Endothelial cell of umbilical vein (primary cell): ENCODE results near the gene TRIP10. TPM values are rescaled to one million over a fixed set of nuclear protein-coding genes. Genes with fewer than 3 reads are reported as not detected.

Experiments used
- BruUV-seq: library from RNA; stranded (reverse); fragments of 400-500 nt; replicated peaks from 2 replicates; lab custom pipeline; 2021; lab: Mats Ljungman, UMichigan
- CTCF ChIA-PET: fragments of 300-600, 350-600 bp; sonication (Branson Sonifier 250); formaldehyde crosslinking; loops from one replicate; lab custom pipeline; 2021; ENCODE audit warnings: antibody characterized with exemption, inconsistent platforms; lab: Charles Lee
- POLR2A ChIA-PET: fragments of 300-600, 350-600 bp; sonication (Branson Sonifier 250); formaldehyde crosslinking; loops from one replicate; lab custom pipeline; 2021; ENCODE audit warnings: antibody characterized with exemption, inconsistent platforms; lab: Charles Lee
- DNase-seq: peaks from one replicate; pipeline ENCODE4 v3.0.0-alpha.2; 2011; ENCODE audit warnings: low read depth, low spot score
- FAIRE-seq: peaks from 2 replicates; lab custom pipeline; 2011; peaks lifted over from hg19 to GRCh38; lab: Jason Lieb, UNC
- H2AFZ ChIP-seq: 2 replicates; pipeline ENCODE4 v1.6.0; 2012; ENCODE audit warnings: low read depth, low read length, control low read depth, inconsistent platforms
- H3K27ac ChIP-seq: 2 replicates; pipeline ENCODE4 v1.5.1; 2011; ENCODE audit warnings: low read depth, mild to moderate bottlenecking, control low read depth, low read length, moderate library complexity; ENCODE audit not compliant: insufficient read depth
- H3K27me3 ChIP-seq, 2 experiments: 2 replicates each; pipeline versions ENCODE4 v1.6.0 to v1.6.1; 2011; ENCODE audit warnings: low read length in 2 of 2, mixed read lengths in 1 of 2; ENCODE audit not compliant: control insufficient read depth in 2 of 2, insufficient read depth in 2 of 2
- H3K36me3 ChIP-seq, 2 experiments: 2 replicates in 1 of 2; 3 replicates in 1 of 2; pipeline ENCODE4 v1.5.1; 2011; ENCODE audit warnings: low read length in 2 of 2, mild to moderate bottlenecking in 1 of 2, moderate library complexity in 1 of 2; ENCODE audit not compliant: control insufficient read depth in 2 of 2, insufficient read depth in 2 of 2; ENCODE audit errors: extremely low read depth in 1 of 2
- H3K4me1 ChIP-seq: 3 replicates; pipeline ENCODE4 v1.5.1; 2011; ENCODE audit warnings: mild to moderate bottlenecking, low read length; ENCODE audit not compliant: control insufficient read depth, insufficient read depth; ENCODE audit errors: extremely low read depth
- H3K4me2 ChIP-seq: 2 replicates; pipeline ENCODE4 v1.6.1; 2011; ENCODE audit warnings: low read length, control low read depth, mixed read lengths; ENCODE audit not compliant: insufficient read depth
- H3K4me3 ChIP-seq, 3 experiments: fragments of 200-600 bp in 1 of 3; sonication (generic), shearing (Covaris generic) in 1 of 3; replicated peaks in 1 of 3; 2 replicates each; pipeline ENCODE4 v1.5.1; 2011 to 2016; ENCODE audit warnings: control low read depth in 3 of 3, low read length in 3 of 3, mild to moderate bottlenecking in 2 of 3, inconsistent platforms in 1 of 3, low read depth in 1 of 3, moderate library complexity in 1 of 3; ENCODE audit not compliant: insufficient read depth in 1 of 3
- H3K79me2 ChIP-seq: 2 replicates; pipeline ENCODE4 v1.6.0; 2012; ENCODE audit warnings: low read length, inconsistent platforms; ENCODE audit not compliant: control insufficient read depth, insufficient read depth
- H3K9ac ChIP-seq: replicated peaks from 2 replicates; pipeline ENCODE3; 2011; ENCODE audit warnings: low read length, control low read depth; ENCODE audit not compliant: insufficient read depth; ENCODE audit errors: extremely low read depth
- H3K9me1 ChIP-seq: replicated peaks from 3 replicates; pipeline ENCODE4 v1.6.0; 2011; ENCODE audit warnings: mild to moderate bottlenecking, low read length; ENCODE audit not compliant: control insufficient read depth, insufficient read depth; ENCODE audit errors: extremely low read depth
- H3K9me3 ChIP-seq: replicated peaks from 2 replicates; pipeline ENCODE4 v1.5.1; 2012; ENCODE audit warnings: low read length, inconsistent platforms; ENCODE audit not compliant: control insufficient read depth, insufficient read depth
- H4K20me1 ChIP-seq: replicated peaks from 2 replicates; pipeline ENCODE3; 2011; ENCODE audit warnings: mild to moderate bottlenecking, low read length; ENCODE audit not compliant: control insufficient read depth, insufficient read depth; ENCODE audit errors: extremely low read depth
- EZH2 ChIP-seq: IDR thresholded peaks from 2 replicates; pipeline ENCODE4 v1.6.1; 2012; ENCODE audit warnings: borderline replicate concordance, low read depth, mild to moderate bottlenecking, moderate library complexity, low read length, inconsistent platforms; ENCODE audit not compliant: severe bottlenecking
- GATA2 ChIP-seq: IDR thresholded peaks from 2 replicates; pipeline ENCODE4 v1.7.0; 2011; ENCODE audit warnings: low read depth, mild to moderate bottlenecking, moderate library complexity, mixed read lengths, low read length; ENCODE audit not compliant: insufficient read length, insufficient read depth
- JUN ChIP-seq: IDR thresholded peaks from 2 replicates; pipeline ENCODE4 v1.6.1; 2011; ENCODE audit warnings: borderline replicate concordance, low read depth; ENCODE audit not compliant: insufficient read length, insufficient read depth
- POLR2A ChIP-seq: IDR thresholded peaks from 2 replicates; pipeline ENCODE4 v1.6.1; 2012; ENCODE audit warnings: low read depth, mild to moderate bottlenecking, control low read depth, low read length
- POLR2AphosphoS5 ChIP-seq: IDR thresholded peaks from 2 replicates; pipeline ENCODE4 v1.6.1; 2012; ENCODE audit warnings: low read depth, mild to moderate bottlenecking, control low read depth, low read length, moderate library complexity; ENCODE audit not compliant: insufficient read depth
- dilution Hi-C: fragments of 300-500 bp; cut with MboI; formaldehyde crosslinking; loops from one replicate; pipeline ENCODE4 v1.15.0; 2019; ENCODE audit warnings: low sequenced_read_pairs; ENCODE audit not compliant: extremely low pct_ligation_motif_present
- intact Hi-C: fragments of 100-400 bp; cut with micrococcal nuclease; formaldehyde crosslinking; loops from one replicate; pipeline ENCODE4 v1.10.0; 2022
- polyA plus RNA-seq, 4 experiments: library from polyadenylated mRNA; depleted of rRNA in 3 of 4; stranded (reverse) in 3 of 4; unstranded in 1 of 4; fragments of >200 nt; gene quantifications; 2 replicates each; pipeline versions ENCODE4 v1.2.1 to v1.2.3, GENCODE V29; 2011 to 2012; ENCODE audit warnings: missing spikeins in 1 of 4
- total RNA-seq: library from RNA; stranded (reverse); gene quantifications from 2 replicates; pipeline ENCODE4 v1.2.3, GENCODE V29; 2021
- TF ChIP-seq, protein P1 (sequence below): IDR thresholded peaks from 2 replicates; pipeline ENCODE4 v1.6.1; 2011; ENCODE audit not compliant: insufficient read depth, insufficient read length

The TRIP10 gene
- total and polyA plus RNA-seq, 2 donors (not counting 3 experiments of a cell fraction or from before 2014, with no cell fraction given) = 28.4 to 69.3 TPM

DNA sequence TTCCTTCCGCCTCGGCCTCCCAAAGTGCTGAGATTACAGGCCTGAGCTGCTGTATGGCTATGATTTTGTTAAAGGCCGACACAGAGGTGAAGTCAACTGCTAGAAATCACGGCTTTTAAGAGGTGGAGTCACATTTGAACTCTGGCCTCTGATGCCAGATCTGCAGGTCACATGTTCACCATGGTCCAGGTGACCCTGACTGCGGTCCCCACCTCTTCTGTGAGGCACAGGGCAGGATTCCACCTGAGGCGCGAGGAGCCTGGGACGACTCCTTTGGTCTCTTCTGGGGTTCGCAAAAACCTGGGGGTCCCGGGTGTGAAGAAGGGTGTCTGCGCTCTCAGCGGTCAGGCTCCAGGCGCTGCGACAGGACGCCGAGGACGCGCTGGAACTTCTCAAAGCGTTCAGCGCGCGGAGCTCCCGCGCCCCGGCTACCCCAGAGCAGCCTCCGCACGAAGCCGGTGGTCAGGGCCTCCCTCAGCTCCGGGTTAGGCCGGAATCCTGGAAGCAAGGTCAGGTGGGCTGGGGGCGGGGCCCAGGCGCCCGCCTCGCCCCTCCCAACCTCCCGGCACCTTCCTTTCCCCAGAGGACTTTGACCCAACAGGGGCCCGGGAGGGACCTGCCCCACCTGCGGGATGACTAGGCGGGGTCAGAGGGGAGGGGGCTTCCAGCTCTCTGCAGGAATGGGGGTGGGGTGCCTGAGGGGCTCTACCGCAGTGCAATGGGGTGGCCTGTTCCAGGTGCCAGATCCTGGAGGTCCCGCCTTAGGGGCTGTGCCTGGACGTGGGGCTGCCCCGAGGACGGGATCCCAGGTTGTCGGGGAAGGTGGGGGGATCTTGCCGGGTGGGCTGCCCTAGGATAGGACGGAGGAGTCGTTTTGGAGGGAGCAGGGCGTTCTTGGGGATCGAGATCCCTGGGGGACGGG, 13.0 kb downstream of the TRIP10 start:
- H3K36me3 ChIP-seq = peaks cover 3 to 14% of the 10 kb centered on the region in 2 experiments
- H3K4me3 ChIP-seq = peak overlapping the region in 1 of 3 experiments; percentile 56
- dilution Hi-C loops (no loop called here), intact Hi-C loops (loop anchor here (1.0 kb wide), 5 partner anchors 7 to 236 kb away; no protein-coding TSS in a partner anchor)
- no peaks in the 10 kb centered on the region for H3K79me2 ChIP-seq
- no peak for DNase-seq
- CTCF ChIA-PET = interaction anchor here (1.0 to 2.7 kb wide), 3 partner anchors 14 to 111 kb away, joined by 5 to 12 read pairs (median 5); no protein-coding TSS in a partner anchor
- BruUV-seq = no TSS peak
- H3K27ac ChIP-seq = no peak overlapping the region
- peaks cover 8% of the 10 kb centered on the region for H3K4me1 ChIP-seq
- no peaks in the 10 kb centered on the region for H3K9me1 ChIP-seq
- H3K9ac ChIP-seq = no peak overlapping the region
- peak overlapping the region; percentile 92 for H2AFZ ChIP-seq
- no peaks in the 10 kb centered on the region for H3K9me3 ChIP-seq
- FAIRE-seq = no peak
- TF ChIP-seq JUN = no peak
- no peak for TF ChIP-seq GATA2
- no peak for TF ChIP-seq EZH2
- no peak for TF ChIP-seq POLR2A
- TF ChIP-seq, protein P1, sequence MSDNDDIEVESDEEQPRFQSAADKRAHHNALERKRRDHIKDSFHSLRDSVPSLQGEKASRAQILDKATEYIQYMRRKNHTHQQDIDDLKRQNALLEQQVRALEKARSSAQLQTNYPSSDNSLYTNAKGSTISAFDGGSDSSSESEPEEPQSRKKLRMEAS = no peak
- TF ChIP-seq POLR2AphosphoS5 = no peak
- no peaks in the 10 kb centered on the region for H3K27me3 ChIP-seq
- POLR2A ChIA-PET = no interaction called here
- H4K20me1 ChIP-seq = no peaks in the 10 kb centered on the region
- H3K4me2 ChIP-seq = peak overlapping the region; percentile 92
